GM12875 (cell line): ENCODE results near the gene AFDN.

Experiments
- H3K4me3 ChIP-seq: one replicate; pipeline ENCODE4 v1.5.1; 2011; ENCODE audit warnings: low read depth, low read length, control low read depth
- CTCF ChIP-seq: IDR thresholded peaks from 2 replicates; pipeline ENCODE4 v1.5.1; 2011; ENCODE audit warnings: low read depth, mild to moderate bottlenecking, control low read depth, inconsistent platforms, low read length, moderate library complexity, borderline replicate concordance; ENCODE audit not compliant: insufficient read depth

AFDN gene

GRCh38 chr6:167993169-167993568 is 166.5 kb downstream of the AFDN start:
- no peak for TF ChIP-seq CTCF
- no peak overlapping the region for H3K4me3 ChIP-seq

GRCh38 chr6:167993831-167994230 is 167.1 kb downstream of the AFDN start:
- H3K4me3 ChIP-seq = no peak overlapping the region
- no peak for TF ChIP-seq CTCF

- no peak for TF ChIP-seq CTCF
- H3K4me3 ChIP-seq = no peak overlapping the region
Measured at GRCh38 chr6:167995302-167995701, 168.6 kb downstream of the AFDN start.

GRCh38 chr6:167995731-167996151 is 169.0 kb downstream of the AFDN start:
- no peak for TF ChIP-seq CTCF

GRCh38 chr6:167996424-167997199 is 169.9 kb downstream of the AFDN start:
- no peak for TF ChIP-seq CTCF
- no peak overlapping the region for H3K4me3 ChIP-seq

More at GRCh38 chr6:167995731-167996151, 169.0 kb downstream of the AFDN start:
- H3K4me3 ChIP-seq = no peak overlapping the region

- no peak within 1 kb of the TSS for H3K4me3 ChIP-seq
- no peak for TF ChIP-seq CTCF
Measured at GRCh38 chr6:167997642-167998041, 170.9 kb downstream of the AFDN start, which contains the start of gene KIF25. TSS of gene KIF25 (plus strand) at chr6:167997671. CDS start at chr6:168029586, 31,915 bp downstream.

GRCh38 chr6:167998215-167998614 is 171.5 kb downstream of the AFDN start:
- no peak overlapping the region for H3K4me3 ChIP-seq
- TF ChIP-seq CTCF = no peak
